ENCODE data around the gene PPM1H.
"Not testable (repeated sequence)": the region's sequence is repeated elsewhere in the genome, so short reads cannot be mapped to it uniquely, and the experiment has no call there.

Gene PPM1H

DNA sequence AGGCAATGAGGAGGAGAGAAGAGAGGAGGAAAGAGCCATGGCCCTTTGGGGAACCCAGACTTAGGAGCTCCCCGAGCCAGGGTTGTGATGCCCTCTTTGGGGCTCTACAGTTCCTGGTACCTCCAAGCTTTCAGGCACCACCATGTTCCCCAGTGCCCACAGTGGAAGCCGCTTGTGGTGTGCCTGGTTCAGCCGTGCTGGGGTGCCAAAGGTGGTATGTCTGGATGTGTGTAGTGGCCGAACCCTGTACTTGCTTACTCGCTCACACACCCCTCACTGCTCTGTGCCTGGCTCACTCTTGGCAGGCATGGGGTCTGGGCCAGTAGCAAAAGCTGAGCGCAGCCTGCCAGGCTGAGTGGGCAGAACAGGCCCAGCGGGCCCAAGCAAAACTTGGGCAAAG, 257.6 kb downstream of the PPM1H start:
- no peak overlapping the region for H3K4me3 ChIP-seq (ENCODE audit: control insufficient read depth, low read depth, low read length)
- DNase-seq (ENCODE audit: low read depth) = no peak
- no peak for TF ChIP-seq CTCF (conservative IDR thresholded peaks at IDR 0.05; ENCODE audit: control insufficient read depth, insufficient read depth, low read depth, low read length)

DNA sequence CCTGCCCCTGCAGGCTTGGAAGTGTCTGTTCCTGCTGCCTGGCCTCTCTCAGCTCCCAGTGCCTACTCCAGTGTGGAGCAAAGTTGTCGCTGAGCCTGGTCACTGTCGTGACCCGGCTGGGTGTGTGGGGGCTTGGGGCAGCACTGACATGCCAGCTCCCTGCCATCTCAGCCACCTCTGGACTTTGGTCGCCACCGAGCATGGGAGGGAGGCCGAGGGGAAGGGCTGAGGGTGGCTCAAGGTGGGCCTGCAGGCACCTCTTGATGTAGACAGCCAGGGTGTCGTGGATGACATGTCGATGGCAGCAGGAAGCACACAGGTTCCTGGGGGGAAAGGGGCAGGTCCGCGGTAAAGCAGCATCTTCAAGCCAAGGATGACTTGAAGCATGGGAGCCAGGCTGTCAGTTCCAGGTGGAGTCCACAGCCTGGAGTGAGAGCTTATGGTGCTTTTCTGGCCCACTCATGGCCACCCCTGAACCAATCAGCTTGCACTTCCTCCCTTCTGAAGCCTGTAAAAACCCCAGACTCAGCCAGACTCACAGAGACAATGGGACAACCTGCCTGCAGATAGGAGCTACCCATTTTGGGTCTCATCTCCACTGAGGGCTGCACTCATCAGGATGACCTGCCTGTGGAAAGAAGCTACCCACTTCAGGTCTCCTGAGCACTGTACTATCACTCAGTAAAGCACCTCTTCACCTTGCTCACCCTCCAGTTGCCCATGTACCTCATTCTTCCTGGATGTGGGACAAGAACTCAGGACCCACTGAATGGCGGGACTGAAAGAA, 258.2 kb downstream of the PPM1H start:
- DNase-seq (ENCODE audit: low read depth) = no peak
- no peak overlapping the region for H3K4me3 ChIP-seq (ENCODE audit: control insufficient read depth, low read depth, low read length)
- no peak for TF ChIP-seq CTCF (conservative IDR thresholded peaks at IDR 0.05; ENCODE audit: control insufficient read depth, insufficient read depth, low read depth, low read length)

DNA sequence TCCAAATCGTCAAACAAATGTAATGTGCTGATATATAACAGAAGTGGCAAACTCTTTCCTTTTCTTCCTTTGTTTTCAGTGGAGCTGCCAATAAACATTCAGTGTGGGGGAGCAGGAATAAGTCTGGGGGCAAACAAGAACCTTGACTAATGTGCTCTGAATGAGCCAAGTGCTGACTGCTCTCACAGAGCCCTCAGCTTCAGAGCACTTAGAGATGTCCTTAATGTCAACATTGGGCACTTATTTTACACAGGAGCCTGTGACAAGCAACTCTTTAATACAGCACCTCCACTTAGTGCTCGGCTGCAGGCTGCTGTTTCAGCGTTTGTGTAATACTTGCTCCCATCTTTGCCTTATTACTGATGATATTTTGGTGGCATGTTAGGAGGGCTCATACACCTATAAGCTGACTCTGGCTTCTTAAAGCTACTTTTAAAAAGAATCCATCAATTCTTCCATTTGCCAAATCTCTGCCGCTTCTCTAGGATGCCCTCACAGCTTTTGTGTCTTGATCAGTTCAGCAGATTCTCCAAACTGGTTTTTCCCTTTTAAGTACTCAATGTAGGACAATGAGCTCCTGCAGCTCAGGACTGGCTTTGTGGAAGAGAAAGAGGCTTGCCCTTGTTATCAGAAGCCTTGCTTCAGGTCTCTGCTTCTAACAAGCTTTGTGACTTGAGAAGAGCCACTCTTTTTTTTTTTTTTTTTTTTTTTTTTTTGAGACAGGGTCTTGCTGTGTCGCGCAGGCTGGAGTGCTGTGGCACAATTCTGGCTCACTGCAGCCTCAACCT, 261.7 kb downstream of the PPM1H start:
- no peak for TF ChIP-seq CTCF (conservative IDR thresholded peaks at IDR 0.05; ENCODE audit: control insufficient read depth, insufficient read depth, low read depth, low read length)
- DNase-seq (ENCODE audit: low read depth) = no peak
- H3K4me3 ChIP-seq (ENCODE audit: control insufficient read depth, low read depth, low read length) = no peak overlapping the region

DNA sequence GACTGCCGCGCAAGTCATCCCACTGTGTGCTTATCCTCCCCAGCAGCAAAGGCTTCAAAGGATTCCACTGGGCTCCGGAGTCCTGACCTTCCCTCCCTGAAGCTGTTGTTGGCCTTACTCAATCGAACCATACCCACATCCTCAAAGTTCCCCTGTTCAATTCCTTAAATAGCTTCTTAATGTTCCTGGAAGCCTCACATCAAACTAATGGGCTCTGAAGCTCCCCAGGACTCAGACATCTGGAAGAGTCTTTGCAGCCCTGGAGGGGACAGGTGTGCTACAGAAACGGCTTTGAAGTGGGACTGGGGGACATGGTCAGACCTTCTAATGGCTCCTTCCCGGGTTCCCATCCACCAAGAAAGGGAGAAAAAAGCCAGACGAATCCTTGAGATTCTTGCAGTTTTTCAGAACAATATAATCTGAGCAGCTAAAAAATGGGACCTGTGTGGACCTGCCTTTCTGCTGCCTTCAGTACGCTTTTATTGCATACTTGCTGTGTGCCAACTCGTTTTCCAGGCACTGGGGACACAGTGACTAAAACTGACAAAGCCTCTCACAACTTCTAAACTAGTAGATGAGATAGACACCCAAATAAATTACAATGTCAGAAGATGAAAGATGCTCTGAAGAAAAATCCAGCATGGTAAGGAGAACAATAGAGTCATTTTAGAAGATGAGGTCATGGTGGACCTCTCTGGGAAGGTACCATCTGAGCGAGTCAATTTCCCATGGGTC, 263.8 kb downstream of the PPM1H start:
- peak; percentile 20 for DNase-seq (ENCODE audit: low read depth)
- TF ChIP-seq CTCF (conservative IDR thresholded peaks at IDR 0.05; ENCODE audit: control insufficient read depth, insufficient read depth, low read depth, low read length) = no peak
- H3K4me3 ChIP-seq (ENCODE audit: control insufficient read depth, low read depth, low read length) = no peak overlapping the region

DNA sequence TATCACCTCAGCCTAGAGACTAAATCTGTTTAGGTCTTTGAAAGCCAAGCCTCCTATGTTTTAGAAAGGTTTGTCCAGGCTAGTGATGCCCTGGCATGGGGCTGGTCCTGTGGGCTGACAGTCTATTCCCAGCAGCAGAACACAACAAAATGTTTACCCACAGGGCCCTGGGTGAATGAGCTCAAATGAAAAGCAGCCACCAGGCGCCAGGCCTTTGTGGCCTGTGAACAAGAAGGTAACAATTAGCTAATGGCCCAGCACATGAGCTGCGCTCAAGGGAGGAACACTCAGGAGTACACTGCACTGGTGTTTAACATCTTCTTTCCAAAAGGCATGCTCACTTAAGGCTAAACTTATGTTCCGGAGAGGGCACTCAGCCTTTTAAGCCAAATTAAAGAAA, 266.2 kb downstream of the PPM1H start:
- TF ChIP-seq CTCF (conservative IDR thresholded peaks at IDR 0.05; ENCODE audit: control insufficient read depth, insufficient read depth, low read depth, low read length) = no peak

DNA sequence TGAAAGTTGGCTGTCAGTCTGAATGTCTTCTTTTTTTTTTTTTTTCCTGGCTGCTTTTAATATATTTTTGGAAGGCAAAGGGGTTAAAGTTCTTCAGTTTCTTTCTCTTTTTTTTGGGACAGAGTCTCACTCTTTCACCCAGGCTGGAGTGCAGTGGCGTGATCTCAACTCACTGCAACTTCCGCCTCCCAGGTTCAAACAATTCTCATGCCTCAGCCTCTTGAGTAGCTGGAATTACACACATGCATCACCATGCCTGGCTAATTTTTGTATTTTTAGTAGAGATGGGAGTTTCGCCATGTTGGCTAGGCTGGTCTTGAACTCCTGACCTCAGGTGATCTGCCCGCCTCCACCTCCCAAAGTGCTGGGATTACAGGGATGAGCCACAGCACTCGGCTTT, 270.0 kb downstream of the PPM1H start:
- DNase-seq (ENCODE audit: low read depth); H3K4me3 ChIP-seq (ENCODE audit: control insufficient read depth, low read depth, low read length): not testable (repeated sequence)

More for the DNA sequence above, 266.2 kb downstream of the PPM1H start:
- DNase-seq (ENCODE audit: low read depth) = no peak
- no peak overlapping the region for H3K4me3 ChIP-seq (ENCODE audit: control insufficient read depth, low read depth, low read length)

- DNase-seq (ENCODE audit: low read depth) = peak; percentile 89
- TF ChIP-seq CTCF (conservative IDR thresholded peaks at IDR 0.05; ENCODE audit: control insufficient read depth, insufficient read depth, low read depth, low read length) = no peak
- no peak overlapping the region for H3K4me3 ChIP-seq (ENCODE audit: control insufficient read depth, low read depth, low read length)
Observed at GRCh38 chr12:62660756-62661155, 274.2 kb downstream of the PPM1H start.
